Activated CD4-positive, alpha-beta T cell treated with anti-CD3 and anti-CD28 coated beads, Interleukin-2, amount 10 ng/mL, durations not matched to agents 7 days and 5 days (primary cell): ENCODE measurements around the gene PDZD4. TPM values are rescaled to one million over a fixed set of nuclear protein-coding genes. Genes with fewer than 3 reads are reported as not detected.

ENCODE experiments used
- CTCF ChIA-PET: fragments of 350-600 bp; sonication (Branson Sonifier 250); formaldehyde crosslinking; loops from one replicate; lab custom pipeline; 2021; ENCODE audit warnings: antibody characterized with exemption; lab: Charles Lee
- POLR2A ChIA-PET: fragments of 350-600 bp; sonication (Branson Sonifier 250); formaldehyde crosslinking; loops from one replicate; lab custom pipeline; 2021; ENCODE audit warnings: antibody characterized with exemption; lab: Charles Lee
- DNase-seq: peaks from one replicate; pipeline ENCODE4 v3.0.0-alpha.2; 2020
- H3K27ac Mint-ChIP-seq: one replicate; pipeline ENCODE4 v1.8.0; 2021; ENCODE audit warnings: mild to moderate bottlenecking, moderate library complexity, mixed read lengths
- H3K27me3 Mint-ChIP-seq: one replicate; pipeline ENCODE4 v1.8.0; 2021; ENCODE audit warnings: mixed read lengths
- H3K36me3 Mint-ChIP-seq: one replicate; pipeline ENCODE4 v1.8.0; 2021; ENCODE audit warnings: low read depth, mixed read lengths
- H3K4me1 Mint-ChIP-seq: one replicate; pipeline ENCODE4 v1.8.0; 2021; ENCODE audit warnings: mixed read lengths
- H3K4me3 Mint-ChIP-seq: one replicate; pipeline ENCODE4 v1.8.0; 2021; ENCODE audit warnings: mild to moderate bottlenecking, moderate library complexity, mixed read lengths
- H3K9me3 Mint-ChIP-seq: one replicate; pipeline ENCODE4 v1.8.0; 2021; ENCODE audit warnings: mixed read lengths
- total RNA-seq, 2 experiments: library from RNA; stranded (reverse); gene quantifications; one replicate each; pipeline ENCODE4 v1.2.3, GENCODE V29; 2021

The PDZD4 gene
- total RNA-seq: under 1 TPM; 0.32 to 0.60 TPM

GRCh38 chrX:153829799-153830639, at the start of gene PDZD4:
Gene PDZD4, minus strand, starts transcription at chrX:153830544. Its CDS starts 246 bp downstream, at chrX:153830298.
- H3K27ac Mint-ChIP-seq: no peak within 1 kb of the TSS
- ChIA-PET CTCF (no interaction called here), POLR2A (no interaction called here)
- no peaks in the 10 kb centered on the region for H3K9me3 Mint-ChIP-seq
- DNase-seq: no peak
- H3K36me3 Mint-ChIP-seq: no peaks in the 10 kb centered on the region
- H3K4me3 Mint-ChIP-seq: peak within 1 kb of the TSS; percentile 27
- peaks cover 8% of the 10 kb centered on the region for H3K4me1 Mint-ChIP-seq
- peaks cover 36% of the 10 kb centered on the region for H3K27me3 Mint-ChIP-seq

- Mint-ChIP-seq H3K27me3 (peaks cover 26% of the 10 kb centered on the region), H3K4me3 (no peak overlapping the region), H3K4me1 (peaks cover 25% of the 10 kb centered on the region), H3K27ac (no peak overlapping the region), H3K9me3 (no peaks in the 10 kb centered on the region), H3K36me3 (no peaks in the 10 kb centered on the region)
- CTCF ChIA-PET: no interaction called here
- DNase-seq: no peak
- POLR2A ChIA-PET: no interaction called here
Measured at GRCh38 chrX:153879741-153880439, 49.5 kb upstream of the PDZD4 start.

GRCh38 chrX:153878969-153879653, 48.8 kb upstream of the PDZD4 start:
- no peak overlapping the region for H3K27ac Mint-ChIP-seq
- no peak for DNase-seq
- peaks cover 23% of the 10 kb centered on the region for H3K4me1 Mint-ChIP-seq
- no peaks in the 10 kb centered on the region for H3K36me3 Mint-ChIP-seq
- H3K9me3 Mint-ChIP-seq: no peaks in the 10 kb centered on the region
- H3K4me3 Mint-ChIP-seq: no peak overlapping the region
- peaks cover 26% of the 10 kb centered on the region for H3K27me3 Mint-ChIP-seq
- CTCF ChIA-PET: interaction anchor here (0.7 kb wide), 1 partner anchor 60 kb away, joined by 3 read pairs; no protein-coding TSS in a partner anchor
- POLR2A ChIA-PET: no interaction called here

GRCh38 chrX:153878345-153878744, 48.0 kb upstream of the PDZD4 start:
- CTCF ChIA-PET: interaction anchor here (0.7 to 1.0 kb wide), 2 partner anchors 59 to 70 kb away, joined by 3 read pairs; no protein-coding TSS in a partner anchor

GRCh38 chrX:153877571-153878261, 47.4 kb upstream of the PDZD4 start:
- no peak for DNase-seq
- no peaks in the 10 kb centered on the region for H3K9me3 Mint-ChIP-seq
- POLR2A ChIA-PET: interaction anchor here (0.5 kb wide), 1 partner anchor 20 kb away, joined by 4 read pairs; no protein-coding TSS in a partner anchor
- no peak overlapping the region for H3K27ac Mint-ChIP-seq
- H3K27me3 Mint-ChIP-seq: peaks cover 26% of the 10 kb centered on the region
- H3K36me3 Mint-ChIP-seq: no peaks in the 10 kb centered on the region
- CTCF ChIA-PET: interaction anchor here (0.8 to 1.0 kb wide), 2 partner anchors 71 kb away, joined by 3 read pairs; no protein-coding TSS in a partner anchor
- H3K4me3 Mint-ChIP-seq: no peak overlapping the region
- peaks cover 23% of the 10 kb centered on the region for H3K4me1 Mint-ChIP-seq

More at GRCh38 chrX:153878345-153878744, 48.0 kb upstream of the PDZD4 start:
- H3K36me3 Mint-ChIP-seq: no peaks in the 10 kb centered on the region
- POLR2A ChIA-PET: interaction anchor here (0.5 kb wide), 1 partner anchor 19 kb away, joined by 4 read pairs; no protein-coding TSS in a partner anchor
- peaks cover 26% of the 10 kb centered on the region for H3K27me3 Mint-ChIP-seq
- H3K9me3 Mint-ChIP-seq: no peaks in the 10 kb centered on the region
- peaks cover 23% of the 10 kb centered on the region for H3K4me1 Mint-ChIP-seq
- no peak overlapping the region for H3K27ac Mint-ChIP-seq
- H3K4me3 Mint-ChIP-seq: no peak overlapping the region
- no peak for DNase-seq

- H3K27ac Mint-ChIP-seq: no peak overlapping the region
- H3K9me3 Mint-ChIP-seq: no peaks in the 10 kb centered on the region
- no peak for DNase-seq
- H3K4me3 Mint-ChIP-seq: no peak overlapping the region
- no peaks in the 10 kb centered on the region for H3K36me3 Mint-ChIP-seq
- peaks cover 25% of the 10 kb centered on the region for H3K27me3 Mint-ChIP-seq
- POLR2A ChIA-PET: interaction anchor here (0.6 kb wide), 1 partner anchor 23 kb away, joined by 3 read pairs; no protein-coding TSS in a partner anchor
- H3K4me1 Mint-ChIP-seq: peaks cover 21% of the 10 kb centered on the region
- CTCF ChIA-PET: no interaction called here
Measured at GRCh38 chrX:153876112-153876491, 45.8 kb upstream of the PDZD4 start.

GRCh38 chrX:153875391-153876111, 45.2 kb upstream of the PDZD4 start:
- H3K4me1 Mint-ChIP-seq: peaks cover 21% of the 10 kb centered on the region
- DNase-seq: peak; percentile 65
- H3K9me3 Mint-ChIP-seq: no peaks in the 10 kb centered on the region
- H3K4me3 Mint-ChIP-seq: no peak overlapping the region
- ChIA-PET POLR2A (interaction anchor here (0.6 kb wide), 1 partner anchor 23 kb away, joined by 3 read pairs; no protein-coding TSS in a partner anchor), CTCF (no interaction called here)
- peaks cover 25% of the 10 kb centered on the region for H3K27me3 Mint-ChIP-seq
- H3K27ac Mint-ChIP-seq: no peak overlapping the region
- no peaks in the 10 kb centered on the region for H3K36me3 Mint-ChIP-seq

- H3K9me3 Mint-ChIP-seq: no peaks in the 10 kb centered on the region
- H3K4me3 Mint-ChIP-seq: no peak overlapping the region
- DNase-seq: no peak
- ChIA-PET POLR2A (no interaction called here), CTCF (no interaction called here)
- peaks cover 20% of the 10 kb centered on the region for H3K27me3 Mint-ChIP-seq
- H3K36me3 Mint-ChIP-seq: no peaks in the 10 kb centered on the region
- peaks cover 21% of the 10 kb centered on the region for H3K4me1 Mint-ChIP-seq
- H3K27ac Mint-ChIP-seq: no peak overlapping the region
Measured at GRCh38 chrX:153874366-153875125, 44.2 kb upstream of the PDZD4 start.

GRCh38 chrX:153874085-153874365, 43.7 kb upstream of the PDZD4 start:
- no peaks in the 10 kb centered on the region for H3K9me3 Mint-ChIP-seq
- H3K27me3 Mint-ChIP-seq: peaks cover 15% of the 10 kb centered on the region
- ChIA-PET POLR2A (no interaction called here), CTCF (no interaction called here)
- H3K27ac Mint-ChIP-seq: no peak overlapping the region
- no peaks in the 10 kb centered on the region for H3K36me3 Mint-ChIP-seq
- H3K4me3 Mint-ChIP-seq: no peak overlapping the region
- DNase-seq: no peak
- H3K4me1 Mint-ChIP-seq: peaks cover 17% of the 10 kb centered on the region

GRCh38 chrX:153873282-153874084, 43.1 kb upstream of the PDZD4 start:
- peak overlapping the region; percentile 31 for H3K27ac Mint-ChIP-seq
- peaks cover 11% of the 10 kb centered on the region for H3K4me1 Mint-ChIP-seq
- no peak for DNase-seq
- peaks cover 14% of the 10 kb centered on the region for H3K27me3 Mint-ChIP-seq
- no peaks in the 10 kb centered on the region for H3K36me3 Mint-ChIP-seq
- ChIA-PET CTCF (interaction anchor here (0.7 kb wide), 1 partner anchor 15 kb away, joined by 3 read pairs; no protein-coding TSS in a partner anchor), POLR2A (no interaction called here)
- no peaks in the 10 kb centered on the region for H3K9me3 Mint-ChIP-seq
- no peak overlapping the region for H3K4me3 Mint-ChIP-seq
